Measurements from ENCODE around the gene SIPA1L3.

- TF ChIP-seq CTCF (IDR thresholded peaks at IDR 0.05; ENCODE audit: low read depth, low read length) = no peak
- TF ChIP-seq POLR2A (IDR thresholded peaks at IDR 0.05; ENCODE audit: extremely low read depth, insufficient read length) = no peak
Observed at GRCh38 chr19:37961198-37961597, 54.2 kb downstream of the SIPA1L3 start.

All from NB4 (cell line).